Gastroesophageal sphincter (tissue), 4 donors: Measurements from ENCODE around the gene LMO7. TPM values are rescaled to one million over a fixed set of nuclear protein-coding genes. Genes with fewer than 3 reads are reported as not detected.

ENCODE experiments used
- ATAC-seq: fragments of 150-250 bp; one replicate; pipeline ENCODE4 v1.9.1; 2016; ENCODE audit warnings: mild to moderate bottlenecking, moderate library complexity
- H3K27ac ChIP-seq, 4 donors: fragments of 200-600 bp; sonication (generic) in 3 of 4; 1 replicate in 3 of 4; 2 replicates in 1 of 4; pipeline ENCODE4 v1.5.1; 2016 to 2019
- H3K27me3 ChIP-seq: fragments of 200-600 bp; sonication (generic); one replicate; pipeline ENCODE4 v1.5.1; 2019
- H3K36me3 ChIP-seq, 2 donors: fragments of 200-600 bp; sonication (generic); one replicate each; pipeline ENCODE4 v1.5.1; 2019; ENCODE audit warnings: control low read depth in 1 of 2
- H3K4me1 ChIP-seq, 3 donors: fragments of 200-600 bp; sonication (generic); 1 replicate in 2 of 3; 2 replicates in 1 of 3; pipeline ENCODE4 v1.5.1; 2016 to 2019; ENCODE audit warnings: control low read depth in 2 of 3
- H3K4me3 ChIP-seq, 2 donors: fragments of 200-600 bp; sonication (generic); one replicate each; pipeline ENCODE4 v1.5.1; 2019; ENCODE audit warnings: mild to moderate bottlenecking in 1 of 2, moderate library complexity in 1 of 2
- H3K9me3 ChIP-seq, 3 donors: fragments of 200-600 bp; sonication (generic); one replicate each; pipeline ENCODE4 v1.5.1; 2017 to 2019; ENCODE audit warnings: control low read depth in 2 of 3
- EP300 ChIP-seq: sonication (generic); formaldehyde crosslinking; IDR thresholded peaks from one replicate; pipeline ENCODE4 v1.6.1; 2017; ENCODE audit warnings: antibody characterized with exemption, mild to moderate bottlenecking
- POLR2A ChIP-seq, 2 donors: fragments of 450-650 bp; IDR thresholded peaks; one replicate each; pipeline ENCODE4 v1.6.1; 2017; ENCODE audit warnings: antibody characterized with exemption in 2 of 2, mild to moderate bottlenecking in 2 of 2, moderate library complexity in 1 of 2
- POLR2AphosphoS5 ChIP-seq: sonication (generic); formaldehyde crosslinking; IDR thresholded peaks from one replicate; pipeline ENCODE4 v1.6.1; 2017; ENCODE audit warnings: antibody characterized with exemption
- WGBS, 2 donors: methylation state at CpG; one replicate each; pipeline ENCODE4 v1.1.5; 2018; ENCODE audit warnings: low coverage in 1 of 2; 5-methylcytosine and 5-hydroxymethylcytosine counted together
- total RNA-seq, 4 donors: library from RNA; depleted of rRNA; stranded (reverse); fragments of >200 nt; gene quantifications; one replicate each; pipeline ENCODE4 v1.1.0, GENCODE V29; 2016
- TF ChIP-seq, protein P1 (sequence below), 4 experiments: fragments of 200-600 bp in 2 of 4; fragments of 450-650 bp in 2 of 4; sonication (generic) in 1 of 4; IDR thresholded peaks; one replicate each; pipeline ENCODE4 v1.5.1; 2017 to 2019; ENCODE audit warnings: antibody characterized with exemption in 4 of 4, mild to moderate bottlenecking in 2 of 4, moderate library complexity in 2 of 4

Gene LMO7
- total RNA-seq, 4 donors from 2014 or later: 15.1 to 45.0 (median 26.8) TPM

DNA sequence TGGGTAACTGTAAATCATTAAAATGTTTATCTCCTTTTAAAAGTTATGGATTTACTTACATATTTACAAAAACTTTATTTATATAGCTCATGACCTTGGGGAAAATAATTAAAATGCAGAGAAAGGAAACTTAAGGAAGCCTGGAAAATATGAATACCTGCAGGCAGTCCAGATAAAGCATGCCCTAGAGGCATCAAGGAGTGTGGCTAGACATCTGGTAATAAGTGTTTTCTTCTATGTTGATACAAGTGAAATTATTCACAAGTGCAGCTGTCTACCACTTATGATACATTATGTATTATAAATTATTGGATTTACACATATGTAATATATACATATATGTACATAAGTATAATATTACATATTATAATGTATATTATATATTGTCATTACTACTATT, 207.9 kb downstream of the LMO7 start:
- ATAC-seq: no peak
- no peak overlapping the region for H3K4me3 ChIP-seq
- H3K9me3 ChIP-seq: no peaks in the 10 kb centered on the region
- peaks cover 0 to 54% of the 10 kb centered on the region in 2 donors for H3K36me3 ChIP-seq
- no peak overlapping the region for H3K27ac ChIP-seq
- H3K27me3 ChIP-seq: no peaks in the 10 kb centered on the region
- TF ChIP-seq, protein P1, sequence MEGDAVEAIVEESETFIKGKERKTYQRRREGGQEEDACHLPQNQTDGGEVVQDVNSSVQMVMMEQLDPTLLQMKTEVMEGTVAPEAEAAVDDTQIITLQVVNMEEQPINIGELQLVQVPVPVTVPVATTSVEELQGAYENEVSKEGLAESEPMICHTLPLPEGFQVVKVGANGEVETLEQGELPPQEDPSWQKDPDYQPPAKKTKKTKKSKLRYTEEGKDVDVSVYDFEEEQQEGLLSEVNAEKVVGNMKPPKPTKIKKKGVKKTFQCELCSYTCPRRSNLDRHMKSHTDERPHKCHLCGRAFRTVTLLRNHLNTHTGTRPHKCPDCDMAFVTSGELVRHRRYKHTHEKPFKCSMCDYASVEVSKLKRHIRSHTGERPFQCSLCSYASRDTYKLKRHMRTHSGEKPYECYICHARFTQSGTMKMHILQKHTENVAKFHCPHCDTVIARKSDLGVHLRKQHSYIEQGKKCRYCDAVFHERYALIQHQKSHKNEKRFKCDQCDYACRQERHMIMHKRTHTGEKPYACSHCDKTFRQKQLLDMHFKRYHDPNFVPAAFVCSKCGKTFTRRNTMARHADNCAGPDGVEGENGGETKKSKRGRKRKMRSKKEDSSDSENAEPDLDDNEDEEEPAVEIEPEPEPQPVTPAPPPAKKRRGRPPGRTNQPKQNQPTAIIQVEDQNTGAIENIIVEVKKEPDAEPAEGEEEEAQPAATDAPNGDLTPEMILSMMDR (IDR thresholded peaks at IDR 0.05): no peak
- TF ChIP-seq EP300 (no peak), POLR2A (IDR thresholded peaks at IDR 0.05) (no peak), POLR2AphosphoS5 (no peak)
- no peaks in the 10 kb centered on the region for H3K4me1 ChIP-seq

DNA sequence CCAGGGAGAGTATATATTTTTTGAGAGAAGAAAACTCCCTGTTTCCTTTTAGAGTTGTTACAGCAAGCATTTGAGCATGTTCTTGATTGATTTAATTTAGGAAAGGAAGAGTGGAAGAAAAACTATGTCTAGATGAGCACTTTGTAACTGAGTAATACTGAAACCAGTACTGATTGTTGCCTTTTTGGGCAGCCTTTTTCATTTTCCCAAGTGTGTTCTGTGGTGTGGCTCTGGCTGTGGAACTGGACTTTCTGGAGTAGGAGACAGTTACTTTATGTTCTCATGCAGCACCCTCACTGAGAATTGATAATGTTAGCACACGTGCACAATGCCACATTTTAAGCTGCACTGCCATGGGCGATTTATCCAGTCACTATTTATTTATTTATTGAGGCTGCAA, 211.5 kb downstream of the LMO7 start:
- Histone ChIP-seq H3K27me3 (no peaks in the 10 kb centered on the region), H3K9me3 (no peaks in the 10 kb centered on the region), H3K4me3 (no peak overlapping the region), H3K36me3 (peaks cover 0 to 52% of the 10 kb centered on the region in 2 donors), H3K27ac (no peak overlapping the region), H3K4me1 (no peaks in the 10 kb centered on the region)
- ATAC-seq: no peak
- WGBS, 2 donors: 93 to 96% methylated on average over 2 of the region's 2 CpGs
- no peak for TF ChIP-seq POLR2A (IDR thresholded peaks at IDR 0.05)
- TF ChIP-seq, protein P1 (IDR thresholded peaks at IDR 0.05): no peak
- TF ChIP-seq POLR2AphosphoS5: no peak
- no peak for TF ChIP-seq EP300

DNA sequence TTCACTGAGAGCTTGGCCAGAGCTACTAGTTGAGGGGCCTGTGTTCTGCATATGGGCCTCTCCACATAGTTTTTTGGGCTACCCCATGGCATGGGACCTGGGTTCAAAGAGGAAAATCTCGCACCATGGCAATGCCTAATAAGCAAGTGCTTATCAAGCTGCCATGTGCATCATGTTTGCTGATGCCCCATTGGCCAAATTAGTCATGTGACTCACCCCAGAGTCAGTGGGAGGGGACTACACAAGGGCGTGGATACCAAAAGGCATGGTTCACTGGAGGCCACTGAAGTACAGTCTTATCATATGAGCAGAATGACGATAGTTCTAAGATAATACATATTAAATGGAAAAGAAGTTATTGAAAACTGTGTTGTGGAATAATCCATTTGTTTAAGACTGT, 214.8 kb downstream of the LMO7 start:
- no peaks in the 10 kb centered on the region for H3K4me1 ChIP-seq
- no peak overlapping the region for H3K4me3 ChIP-seq
- no peak for TF ChIP-seq POLR2A (IDR thresholded peaks at IDR 0.05)
- TF ChIP-seq, protein P1 (IDR thresholded peaks at IDR 0.05): no peak
- no peak for TF ChIP-seq POLR2AphosphoS5
- TF ChIP-seq EP300: no peak
- peaks cover 0 to 45% of the 10 kb centered on the region in 2 donors for H3K36me3 ChIP-seq
- no peak for ATAC-seq
- no peak overlapping the region for H3K27ac ChIP-seq
- no peaks in the 10 kb centered on the region for H3K9me3 ChIP-seq
- no peaks in the 10 kb centered on the region for H3K27me3 ChIP-seq
- WGBS, 2 donors: 92 to 100% methylated on average over 2 to 3 of the region's 3 CpGs

DNA sequence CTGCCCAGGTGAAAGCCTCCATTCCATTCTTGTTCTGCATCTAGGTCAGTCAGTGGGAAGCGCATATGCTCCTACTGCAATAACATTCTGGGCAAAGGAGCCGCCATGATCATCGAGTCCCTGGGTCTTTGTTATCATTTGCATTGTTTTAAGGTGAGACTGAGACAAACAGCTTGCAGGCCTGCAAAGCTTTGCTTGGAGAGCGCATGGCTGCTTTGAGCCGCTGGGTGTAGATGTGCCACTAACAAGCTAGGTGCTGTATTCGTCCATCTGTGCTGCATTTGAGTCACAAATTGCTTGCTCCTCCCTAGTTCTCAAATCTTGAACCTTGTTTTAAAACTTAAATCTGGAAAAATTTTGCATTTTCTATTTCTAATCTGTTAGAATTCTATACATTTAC, 219.1 kb downstream of the LMO7 start:
- no peak for ATAC-seq
- H3K27ac ChIP-seq: no peak overlapping the region
- no peaks in the 10 kb centered on the region for H3K9me3 ChIP-seq
- no peaks in the 10 kb centered on the region for H3K27me3 ChIP-seq
- TF ChIP-seq POLR2A (IDR thresholded peaks at IDR 0.05) (no peak), POLR2AphosphoS5 (no peak), EP300 (no peak)
- TF ChIP-seq, protein P1 (IDR thresholded peaks at IDR 0.05): no peak
- WGBS, 2 donors: 90 to 95% methylated on average over 6 of the region's 6 CpGs
- no peak overlapping the region for H3K4me3 ChIP-seq
- H3K36me3 ChIP-seq: peaks cover 0 to 28% of the 10 kb centered on the region in 2 donors
- no peaks in the 10 kb centered on the region for H3K4me1 ChIP-seq

DNA sequence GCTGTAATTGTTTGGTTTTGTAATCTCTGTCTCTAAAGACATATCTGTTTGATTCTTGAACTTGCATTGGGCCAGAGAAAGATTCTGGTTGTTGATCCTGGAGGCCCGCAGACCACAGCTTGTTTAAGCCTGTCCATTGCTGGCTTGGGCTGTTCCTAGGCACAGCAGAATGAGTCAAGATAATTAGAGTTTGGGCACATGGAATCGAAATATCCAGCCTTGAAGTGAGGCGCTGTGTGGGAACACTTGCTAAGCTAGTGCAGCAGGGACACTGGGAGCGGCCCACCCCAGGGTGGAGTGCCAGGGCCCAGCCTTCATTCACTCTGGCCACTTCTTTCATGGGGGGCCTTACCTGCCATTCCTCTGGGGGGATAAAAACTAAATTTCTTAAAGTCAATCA, 219.7 kb downstream of the LMO7 start:
- no peaks in the 10 kb centered on the region for H3K27me3 ChIP-seq
- ATAC-seq: no peak
- peaks cover 0 to 21% of the 10 kb centered on the region in 2 donors for H3K36me3 ChIP-seq
- no peak for TF ChIP-seq POLR2A (IDR thresholded peaks at IDR 0.05)
- TF ChIP-seq EP300: no peak
- TF ChIP-seq POLR2AphosphoS5: no peak
- TF ChIP-seq, protein P1 (IDR thresholded peaks at IDR 0.05): no peak
- no peak overlapping the region for H3K27ac ChIP-seq
- H3K4me1 ChIP-seq: no peaks in the 10 kb centered on the region
- no peaks in the 10 kb centered on the region for H3K9me3 ChIP-seq
- WGBS, 2 donors: 87 to 100% methylated on average over 1 to 4 of the region's 4 CpGs
- H3K4me3 ChIP-seq: no peak overlapping the region
